Keratinocyte (primary cell): ENCODE measurements around the gene PGPEP1. TPM values are rescaled to one million over a fixed set of nuclear protein-coding genes. Genes with fewer than 3 reads are reported as not detected.

Source experiments
- DNase-seq: peaks from one replicate; pipeline ENCODE4 v3.0.0-alpha.2; 2011; ENCODE audit warnings: low read depth, missing footprints, low spot score
- FAIRE-seq: peaks from 2 replicates; lab custom pipeline; 2011; peaks lifted over from hg19 to GRCh38; lab: Jason Lieb, UNC
- H2AFZ ChIP-seq: 2 replicates; pipeline ENCODE4 v1.6.0; 2012; ENCODE audit warnings: low read length, control low read depth, inconsistent platforms; ENCODE audit not compliant: control insufficient read depth
- H3K27ac ChIP-seq: 2 replicates; pipeline ENCODE4 v1.5.1; 2011; ENCODE audit warnings: low read length; ENCODE audit not compliant: control insufficient read depth, insufficient read depth
- H3K27me3 ChIP-seq: 3 replicates; pipeline ENCODE4 v1.6.0; 2011; ENCODE audit warnings: low read length; ENCODE audit not compliant: control insufficient read depth, insufficient read depth; ENCODE audit errors: extremely low read depth
- H3K36me3 ChIP-seq, 2 experiments: 2 replicates in 1 of 2; 3 replicates in 1 of 2; pipeline ENCODE4 v1.5.1; 2011; ENCODE audit warnings: low read length in 2 of 2, mild to moderate bottlenecking in 1 of 2; ENCODE audit not compliant: control insufficient read depth in 2 of 2, insufficient read depth in 2 of 2; ENCODE audit errors: extremely low read depth in 1 of 2
- H3K4me1 ChIP-seq: 3 replicates; pipeline ENCODE4 v1.5.1; 2011; ENCODE audit warnings: low read length; ENCODE audit not compliant: control insufficient read depth, insufficient read depth; ENCODE audit errors: extremely low read depth
- H3K4me2 ChIP-seq: 3 replicates; pipeline ENCODE4 v1.6.0; 2011; ENCODE audit warnings: low read depth, low read length; ENCODE audit not compliant: control insufficient read depth, insufficient read depth; ENCODE audit errors: extremely low read depth
- H3K4me3 ChIP-seq, 3 experiments: fragments of 200-600 bp in 1 of 3; sonication (generic) in 1 of 3; 2 replicates in 2 of 3; 3 replicates in 1 of 3; pipeline ENCODE4 v1.5.1; 2011 to 2016; ENCODE audit warnings: low read length in 3 of 3, mild to moderate bottlenecking in 3 of 3, control low read depth in 2 of 3, inconsistent platforms in 1 of 3, low read depth in 1 of 3, mixed read lengths in 1 of 3, mixed run types in 1 of 3, moderate library complexity in 1 of 3; ENCODE audit not compliant: control insufficient read depth in 2 of 3, insufficient read depth in 2 of 3; ENCODE audit errors: extremely low read depth in 1 of 3
- H3K79me2 ChIP-seq: 2 replicates; pipeline ENCODE4 v1.6.0; 2012; ENCODE audit warnings: low read length; ENCODE audit not compliant: control insufficient read depth, insufficient read depth
- H3K9ac ChIP-seq: 3 replicates; pipeline ENCODE4 v1.6.0; 2011; ENCODE audit warnings: low read length; ENCODE audit not compliant: control insufficient read depth, insufficient read depth; ENCODE audit errors: extremely low read depth
- H3K9me1 ChIP-seq: 3 replicates; pipeline ENCODE4 v1.6.0; 2011; ENCODE audit warnings: low read length; ENCODE audit not compliant: control insufficient read depth, insufficient read depth; ENCODE audit errors: extremely low read depth
- H3K9me3 ChIP-seq: 2 replicates; pipeline ENCODE4 v1.5.1; 2012; ENCODE audit warnings: low read depth, low read length; ENCODE audit not compliant: control insufficient read depth
- H4K20me1 ChIP-seq: 3 replicates; pipeline ENCODE4 v1.6.0; 2011; ENCODE audit warnings: low read length; ENCODE audit not compliant: control insufficient read depth, insufficient read depth; ENCODE audit errors: extremely low read depth
- CTCF ChIP-seq, 3 experiments: IDR thresholded peaks in 1 of 3; conservative IDR thresholded peaks in 1 of 3; optimal IDR thresholded peaks in 1 of 3; 2 replicates in 2 of 3; 3 replicates in 1 of 3; pipeline versions ENCODE3 to v1.5.1; 2011; ENCODE audit warnings: low read length in 3 of 3, mild to moderate bottlenecking in 3 of 3, moderate library complexity in 2 of 3, control low read depth in 1 of 3, inconsistent platforms in 1 of 3; ENCODE audit not compliant: insufficient read depth in 2 of 3; ENCODE audit errors: extremely low read depth in 1 of 3
- EZH2 ChIP-seq: IDR thresholded peaks from one replicate; pipeline ENCODE4 v1.6.1; 2012; ENCODE audit warnings: inconsistent platforms, mild to moderate bottlenecking, low read length, moderate library complexity
- dilution Hi-C: fragments of 300-500 bp; cut with MboI; formaldehyde crosslinking; loops from one replicate; pipeline ENCODE4 v1.7.0; 2020; ENCODE audit warnings: low sequenced_read_pairs; ENCODE audit not compliant: extremely low pct_ligation_motif_present
- polyA plus RNA-seq, 5 experiments: library from polyadenylated mRNA; depleted of rRNA in 3 of 5; stranded (reverse) in 3 of 5; stranded (forward) in 1 of 5; unstranded in 1 of 5; fragments of >200 nt; gene quantifications; 1 replicate in 1 of 5; 2 replicates in 3 of 5; 3 replicates in 1 of 5; pipeline versions ENCODE4 v1.2.1 to v1.2.3, GENCODE V29; 2011 to 2012; ENCODE audit warnings: missing spikeins in 2 of 5, low read depth in 1 of 5, low replicate concordance in 1 of 5

Gene PGPEP1
- polyA plus RNA-seq, 1 donor (not counting 4 experiments of a cell fraction or from before 2014, with no cell fraction given) = 5.6 TPM

GRCh38 chr19:18309525-18310064 is 30.8 kb upstream of the PGPEP1 start:
- no peak overlapping the region for H3K4me3 ChIP-seq
- H3K4me1 ChIP-seq = no peaks in the 10 kb centered on the region
- H3K9me3 ChIP-seq = no peaks in the 10 kb centered on the region
- H3K27me3 ChIP-seq = no peaks in the 10 kb centered on the region
- FAIRE-seq (no peak), DNase-seq (no peak)
- H4K20me1 ChIP-seq = no peaks in the 10 kb centered on the region
- peaks cover 29 to 43% of the 10 kb centered on the region in 2 experiments for H3K36me3 ChIP-seq
- H3K4me2 ChIP-seq = no peak overlapping the region
- H2AFZ ChIP-seq = no peak overlapping the region
- H3K9ac ChIP-seq = no peak overlapping the region
- dilution Hi-C loops = no loop called here
- H3K79me2 ChIP-seq = no peaks in the 10 kb centered on the region
- TF ChIP-seq CTCF (optimal IDR thresholded peaks at IDR 0.05 in 1 of 3, IDR thresholded peaks at IDR 0.05 in 1 of 3, conservative IDR thresholded peaks at IDR 0.05 in 1 of 3; ENCODE audit: extremely low read depth in 1 of 3, insufficient read depth in 2 of 3, low read length in 3 of 3) (no peak), EZH2 (no peak)
- no peaks in the 10 kb centered on the region for H3K9me1 ChIP-seq
- no peak overlapping the region for H3K27ac ChIP-seq

- H3K9ac ChIP-seq = no peak overlapping the region
- H3K4me1 ChIP-seq = no peaks in the 10 kb centered on the region
- no peak overlapping the region for H3K4me2 ChIP-seq
- no peaks in the 10 kb centered on the region for H3K9me3 ChIP-seq
- H2AFZ ChIP-seq = no peak overlapping the region
- DNase-seq (no peak), FAIRE-seq (no peak)
- peaks cover 31 to 44% of the 10 kb centered on the region in 2 experiments for H3K36me3 ChIP-seq
- TF ChIP-seq EZH2 = no peak
- no peak for TF ChIP-seq CTCF (optimal IDR thresholded peaks at IDR 0.05 in 1 of 3, IDR thresholded peaks at IDR 0.05 in 1 of 3, conservative IDR thresholded peaks at IDR 0.05 in 1 of 3; ENCODE audit: extremely low read depth in 1 of 3, insufficient read depth in 2 of 3, low read length in 3 of 3)
- no peaks in the 10 kb centered on the region for H3K9me1 ChIP-seq
- no peaks in the 10 kb centered on the region for H4K20me1 ChIP-seq
- dilution Hi-C loops = no loop called here
- H3K4me3 ChIP-seq = no peak overlapping the region
- no peak overlapping the region for H3K27ac ChIP-seq
- no peaks in the 10 kb centered on the region for H3K27me3 ChIP-seq
- no peaks in the 10 kb centered on the region for H3K79me2 ChIP-seq
Measured at GRCh38 chr19:18310118-18310909, 30.1 kb upstream of the PGPEP1 start.
